ENCODE data around the gene SENP7.

GRCh38 chr3:101527906-101528305 is 14.9 kb upstream of the SENP7 start:
- TF ChIP-seq, protein P1, sequence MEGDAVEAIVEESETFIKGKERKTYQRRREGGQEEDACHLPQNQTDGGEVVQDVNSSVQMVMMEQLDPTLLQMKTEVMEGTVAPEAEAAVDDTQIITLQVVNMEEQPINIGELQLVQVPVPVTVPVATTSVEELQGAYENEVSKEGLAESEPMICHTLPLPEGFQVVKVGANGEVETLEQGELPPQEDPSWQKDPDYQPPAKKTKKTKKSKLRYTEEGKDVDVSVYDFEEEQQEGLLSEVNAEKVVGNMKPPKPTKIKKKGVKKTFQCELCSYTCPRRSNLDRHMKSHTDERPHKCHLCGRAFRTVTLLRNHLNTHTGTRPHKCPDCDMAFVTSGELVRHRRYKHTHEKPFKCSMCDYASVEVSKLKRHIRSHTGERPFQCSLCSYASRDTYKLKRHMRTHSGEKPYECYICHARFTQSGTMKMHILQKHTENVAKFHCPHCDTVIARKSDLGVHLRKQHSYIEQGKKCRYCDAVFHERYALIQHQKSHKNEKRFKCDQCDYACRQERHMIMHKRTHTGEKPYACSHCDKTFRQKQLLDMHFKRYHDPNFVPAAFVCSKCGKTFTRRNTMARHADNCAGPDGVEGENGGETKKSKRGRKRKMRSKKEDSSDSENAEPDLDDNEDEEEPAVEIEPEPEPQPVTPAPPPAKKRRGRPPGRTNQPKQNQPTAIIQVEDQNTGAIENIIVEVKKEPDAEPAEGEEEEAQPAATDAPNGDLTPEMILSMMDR (IDR thresholded peaks at IDR 0.05; ENCODE audit: low read length), result no peak
- no peak for TF ChIP-seq EZH2 (IDR thresholded peaks at IDR 0.05; ENCODE audit: borderline replicate concordance, low read length)
